Ovary (tissue), 3 donors: ENCODE measurements around the gene PALLD.

Experiments used
- CTCF ChIP-seq, 3 donors: fragments of 450-650 bp in 2 of 3; fragments of 200-600 bp in 1 of 3; IDR thresholded peaks; one replicate each; pipeline versions ENCODE4 v1.5.1 to v1.8.0; 2016 to 2022; ENCODE audit warnings: antibody characterized with exemption in 3 of 3, mild to moderate bottlenecking in 1 of 3
- EP300 ChIP-seq: sonication (generic); formaldehyde crosslinking; IDR thresholded peaks from one replicate; pipeline ENCODE4 v1.6.1; 2017; ENCODE audit warnings: antibody characterized with exemption
- POLR2A ChIP-seq: fragments of 450-650 bp; IDR thresholded peaks from one replicate; pipeline ENCODE4 v1.6.1; 2017; ENCODE audit warnings: antibody characterized with exemption, mild to moderate bottlenecking, moderate library complexity
- donor health status: DM: no; HTN: no; CAD: no.

DNA sequence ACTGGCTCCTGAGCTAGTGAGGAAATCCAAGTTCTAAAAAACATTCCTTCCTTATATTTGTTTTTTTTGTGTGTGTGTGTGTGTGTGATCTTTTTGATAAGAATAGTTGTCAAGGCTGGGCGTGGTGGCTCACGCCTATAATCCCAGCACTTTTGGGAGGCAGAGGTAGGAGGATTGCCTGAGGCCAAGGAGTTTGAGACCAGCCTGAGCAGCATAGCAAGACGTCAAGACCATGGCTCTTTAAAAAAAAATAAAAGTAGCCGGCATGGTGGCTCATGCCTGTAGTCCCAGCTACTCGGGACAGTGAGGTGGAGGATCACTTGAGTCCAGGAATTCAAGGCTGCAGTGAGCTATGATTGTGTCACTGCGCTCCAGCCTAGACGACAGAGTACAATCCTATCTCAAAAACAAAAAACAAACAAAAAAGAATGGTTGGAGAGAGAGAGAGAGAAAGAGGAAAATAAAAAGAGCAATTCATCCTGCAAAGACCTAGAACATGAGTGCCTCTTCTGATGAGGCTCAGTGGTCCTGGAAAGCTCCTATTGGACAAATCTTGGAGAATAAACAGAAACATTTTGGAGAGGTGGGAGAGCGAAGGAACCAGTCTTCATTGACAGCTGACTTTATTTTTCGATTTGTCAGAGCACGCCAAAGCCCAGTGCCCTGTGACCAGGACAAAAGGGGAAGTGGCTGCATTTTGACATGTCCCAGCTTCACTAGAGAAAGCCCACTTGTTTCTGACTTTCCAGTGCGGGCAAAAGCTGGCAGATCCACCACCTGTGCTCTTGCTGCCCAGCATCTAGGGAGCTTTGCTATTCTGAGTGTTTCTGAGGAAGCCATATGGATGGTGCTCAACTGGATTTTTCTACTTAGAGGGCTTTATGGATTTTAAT lies 244.7 kb downstream of the PALLD start:
- TF ChIP-seq CTCF (IDR thresholded peaks at IDR 0.05): no peak
- no peak for TF ChIP-seq POLR2A
- TF ChIP-seq EP300: no peak
